ELF-1 (cell line): ENCODE data around the gene CYP11A1.
A peak's percentile ranks its signal among the peaks of the same experiment; 100 is the strongest.
"Not testable (repeated sequence)": the region's sequence is repeated elsewhere in the genome, so short reads cannot be mapped to it uniquely, and the experiment has no call there.

Experiments used
- DNase-seq: peaks from one replicate; pipeline ENCODE4 v3.0.0-alpha.2; 2016; ENCODE audit warnings: low read depth, low spot score

The CYP11A1 gene

DNA sequence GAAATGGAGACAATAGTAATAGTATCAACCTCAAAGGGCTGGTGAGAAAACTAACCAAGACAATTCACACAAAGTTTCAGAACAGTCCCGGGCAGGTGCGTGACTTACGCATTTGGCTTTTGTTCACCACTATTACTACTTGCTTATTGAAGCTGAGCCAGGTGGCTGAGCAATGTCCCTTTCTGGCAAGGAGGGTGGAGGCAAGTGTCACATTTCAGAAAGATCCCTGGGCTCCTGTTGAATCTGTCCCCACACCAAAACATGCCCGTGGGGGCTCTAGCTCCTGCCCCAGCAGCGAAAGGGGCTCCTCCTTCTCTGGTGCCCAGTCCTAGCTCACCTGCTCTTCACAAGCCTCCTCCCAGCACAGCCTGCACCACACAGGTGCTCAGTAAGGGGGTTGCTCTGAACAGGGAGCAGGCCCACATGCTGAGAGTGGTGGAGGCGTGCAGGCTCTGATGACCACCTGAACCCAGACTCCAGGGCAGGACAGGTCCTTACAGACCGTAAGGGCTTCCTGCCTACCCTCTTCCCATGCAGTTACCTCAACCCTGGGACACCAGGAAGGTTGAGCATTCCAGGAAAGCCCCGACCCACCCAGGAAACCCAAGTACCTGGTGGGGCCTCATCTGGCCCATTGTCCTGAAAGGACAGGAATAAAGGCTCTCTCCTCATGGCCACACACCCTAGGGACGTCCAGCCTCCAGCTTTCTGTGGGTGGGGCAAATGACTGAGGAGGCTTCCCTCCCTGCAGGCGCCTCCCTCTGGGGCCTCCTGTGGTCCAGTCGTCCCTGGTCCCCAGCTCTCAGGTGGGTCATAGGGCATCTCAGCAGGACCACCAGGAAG lies 33.7 kb upstream of the CYP11A1 start:
- no peak for DNase-seq

DNA sequence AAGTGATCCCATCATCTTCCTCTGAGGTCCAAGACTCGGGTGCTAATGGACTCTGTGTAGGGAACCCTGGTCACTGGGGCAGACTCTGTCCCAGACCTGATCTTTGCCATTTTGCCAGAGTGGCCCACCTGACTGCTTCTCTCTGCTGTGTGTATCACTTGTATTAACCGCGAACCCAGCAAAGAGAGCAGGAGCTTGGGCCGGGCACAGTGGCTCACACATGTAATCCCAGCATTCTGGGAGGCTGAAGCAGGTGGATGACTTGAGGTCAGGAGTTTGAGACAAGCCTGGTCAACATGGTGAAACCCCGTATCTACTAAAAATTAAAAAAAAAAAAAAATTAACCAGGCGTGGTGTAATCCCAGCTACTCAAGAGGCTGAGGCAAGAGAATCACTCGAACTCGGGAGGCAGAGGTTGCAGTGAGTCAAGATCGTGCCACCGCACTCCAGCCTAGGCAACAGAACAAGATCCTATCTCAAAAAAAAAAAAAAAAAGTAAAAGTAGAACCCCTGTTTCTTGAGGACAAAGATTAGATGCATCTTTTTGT lies 32.9 kb upstream of the CYP11A1 start:
- no peak for DNase-seq

DNA sequence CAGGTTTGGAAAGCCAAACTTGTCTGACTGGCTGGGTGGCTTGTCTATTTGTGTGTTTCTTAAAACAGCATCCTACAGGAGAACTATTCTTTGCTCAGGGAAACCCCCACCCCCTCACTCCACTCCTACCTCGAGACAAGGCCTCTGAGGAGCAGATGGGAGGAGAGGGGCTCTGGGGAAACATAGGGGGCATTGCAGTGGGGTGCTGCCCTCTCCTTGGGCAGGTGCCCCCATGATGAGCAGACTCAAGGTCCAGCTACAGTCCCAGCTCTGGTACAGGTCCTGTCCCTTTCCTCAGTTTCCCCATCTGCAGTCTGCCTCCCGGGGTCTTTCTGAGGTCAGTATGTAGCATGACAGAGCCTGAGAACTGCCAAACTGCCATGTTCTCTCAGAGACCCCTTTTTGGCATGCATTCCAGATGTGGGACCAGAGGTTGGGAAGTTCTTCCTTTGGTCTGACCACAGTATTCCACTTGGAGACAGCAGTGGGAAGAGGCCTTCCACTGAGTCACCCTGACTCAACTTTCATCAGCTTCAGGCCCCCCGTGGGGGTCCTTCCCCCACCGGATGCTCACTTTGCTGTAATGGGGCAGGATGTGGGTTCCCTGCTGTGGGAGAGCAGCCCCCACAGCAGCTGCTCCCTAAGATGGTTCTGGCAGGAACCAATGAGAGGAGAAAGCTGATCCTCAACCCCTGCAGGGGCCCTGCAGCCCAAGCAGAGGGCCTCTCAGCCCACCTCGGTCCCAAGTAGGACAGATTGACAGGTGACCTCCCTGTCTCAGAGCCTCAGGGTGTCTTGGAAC lies 32.3 kb upstream of the CYP11A1 start:
- DNase-seq, result no peak

DNA sequence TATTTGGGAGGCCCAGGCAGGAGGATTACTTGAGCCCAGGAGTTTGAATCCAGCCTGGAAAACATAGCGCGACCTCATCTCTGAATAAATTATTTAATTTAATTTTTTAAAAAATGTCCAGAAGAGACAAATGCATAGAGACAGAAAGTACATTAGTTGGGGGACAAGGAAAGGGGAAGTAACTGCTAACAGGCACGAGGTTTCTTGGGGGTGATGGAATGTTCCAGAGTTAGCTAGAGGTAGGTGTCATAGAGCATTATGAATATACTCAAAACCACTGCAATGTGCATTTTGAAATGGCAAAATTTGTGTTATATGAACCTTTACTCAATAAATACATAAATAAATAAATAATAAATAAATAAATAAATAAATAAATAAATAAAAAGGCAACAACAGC lies 31.7 kb upstream of the CYP11A1 start:
- no peak for DNase-seq

DNA sequence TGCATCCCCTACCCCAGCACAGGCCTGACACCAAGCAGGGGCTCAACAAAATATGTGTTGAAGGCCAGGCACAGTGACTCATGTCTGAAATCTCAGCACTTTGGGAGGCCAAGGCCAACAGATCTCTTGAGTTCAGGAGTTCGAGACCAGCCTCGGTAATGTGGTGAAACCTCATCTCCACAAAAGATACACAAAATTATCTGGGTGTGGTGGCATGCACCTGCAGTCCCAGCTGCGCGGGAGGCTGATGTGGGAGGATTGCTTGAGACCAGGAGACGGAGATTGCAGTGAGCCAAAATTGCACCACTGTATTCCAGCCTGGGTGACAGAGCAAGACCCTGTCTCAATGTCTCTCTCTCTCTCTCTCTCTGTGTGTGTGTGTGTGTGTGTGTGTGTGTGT lies 30.7 kb upstream of the CYP11A1 start:
- DNase-seq, result no peak

DNA sequence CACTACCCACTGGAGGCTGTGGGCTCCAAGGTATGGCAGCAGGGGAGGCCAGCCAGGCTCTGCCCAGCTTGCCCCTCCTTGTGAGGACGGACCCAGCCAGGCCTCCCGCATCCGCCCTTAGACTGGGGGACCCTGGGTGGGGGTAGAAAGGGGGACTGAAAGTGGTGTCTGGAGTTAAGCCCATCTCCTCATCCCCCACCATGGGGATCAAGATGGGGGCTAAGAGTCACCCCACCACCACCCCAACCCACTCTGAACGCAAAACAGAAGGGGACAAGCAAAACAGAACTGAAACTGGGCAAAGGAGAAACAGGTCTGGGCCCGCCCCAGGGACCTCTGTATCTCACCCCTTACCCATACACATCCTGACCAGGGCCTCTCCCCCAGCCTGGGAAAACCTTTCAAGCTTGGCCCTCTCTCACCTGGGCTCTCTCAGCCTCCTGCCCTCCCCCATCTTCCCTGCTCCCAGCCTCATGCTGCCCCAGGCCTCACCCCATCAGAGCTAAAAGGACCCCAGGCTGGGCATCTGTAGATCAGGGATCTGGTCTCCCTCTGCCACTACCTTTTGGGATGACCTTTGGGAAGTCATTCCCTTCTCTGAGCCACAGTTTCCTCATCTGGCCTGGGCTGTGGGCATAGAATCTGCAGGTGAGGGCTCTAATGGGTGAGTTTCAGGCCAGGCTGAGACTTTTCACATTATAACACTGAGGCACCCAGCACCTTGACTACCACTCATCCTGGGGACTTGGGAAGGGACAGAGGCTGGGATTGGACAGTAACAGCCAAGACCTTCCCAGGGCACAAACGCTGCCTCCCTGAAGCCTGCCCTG lies 30.0 kb upstream of the CYP11A1 start:
- no peak for DNase-seq

DNA sequence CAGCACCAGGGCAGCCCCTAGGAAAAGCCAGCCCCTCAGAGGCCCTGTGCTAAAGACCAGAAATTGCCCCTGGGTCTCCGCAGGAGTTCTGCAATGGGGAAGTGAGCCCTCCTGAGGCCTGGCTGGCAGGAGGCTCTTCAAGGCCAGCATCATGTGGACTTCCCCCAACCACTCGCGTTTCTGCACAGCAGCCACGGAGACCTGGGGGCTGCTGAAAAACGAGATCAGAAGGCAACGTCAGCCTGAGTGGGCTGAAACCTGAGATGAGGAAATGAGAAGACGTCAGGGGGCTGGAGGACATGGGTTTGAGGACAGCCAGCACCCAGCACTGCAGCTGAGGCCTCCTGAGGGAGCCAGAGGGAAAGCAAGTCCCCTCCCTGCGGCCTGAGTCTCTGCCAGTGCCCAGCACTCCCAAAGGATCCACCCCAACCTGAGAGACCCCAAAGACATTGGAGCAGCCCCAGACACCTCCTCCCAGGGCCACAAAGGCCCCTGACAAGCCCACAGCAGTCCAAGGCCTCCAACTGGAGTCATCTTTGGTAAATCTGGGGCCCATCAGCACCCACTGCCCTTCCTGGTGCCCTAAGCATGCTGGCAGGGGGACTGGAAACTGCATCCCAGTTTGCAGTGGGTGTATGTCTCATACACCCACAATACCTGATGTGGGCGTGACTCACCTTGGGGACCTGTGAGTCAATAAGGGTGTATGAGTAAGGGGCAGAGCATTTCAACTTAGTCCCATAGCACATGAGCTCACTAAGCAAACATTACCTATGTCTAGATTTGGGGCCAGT lies 29.2 kb upstream of the CYP11A1 start:
- no peak for DNase-seq

DNA sequence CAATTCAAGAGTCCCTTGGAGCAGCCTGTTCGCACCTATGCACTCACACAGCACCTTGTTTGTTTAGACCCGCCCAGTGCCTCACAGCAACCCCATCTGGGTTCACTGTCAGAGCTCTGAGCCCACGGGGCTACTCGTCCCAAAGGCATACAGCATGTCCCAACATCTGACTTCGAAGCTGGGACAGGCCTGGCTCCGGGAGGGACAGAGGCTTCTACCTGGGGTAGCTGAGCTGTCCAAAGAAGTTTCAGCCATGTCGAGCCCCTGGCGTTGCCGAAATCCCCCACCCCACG lies 28.6 kb upstream of the CYP11A1 start:
- DNase-seq, result no peak

DNA sequence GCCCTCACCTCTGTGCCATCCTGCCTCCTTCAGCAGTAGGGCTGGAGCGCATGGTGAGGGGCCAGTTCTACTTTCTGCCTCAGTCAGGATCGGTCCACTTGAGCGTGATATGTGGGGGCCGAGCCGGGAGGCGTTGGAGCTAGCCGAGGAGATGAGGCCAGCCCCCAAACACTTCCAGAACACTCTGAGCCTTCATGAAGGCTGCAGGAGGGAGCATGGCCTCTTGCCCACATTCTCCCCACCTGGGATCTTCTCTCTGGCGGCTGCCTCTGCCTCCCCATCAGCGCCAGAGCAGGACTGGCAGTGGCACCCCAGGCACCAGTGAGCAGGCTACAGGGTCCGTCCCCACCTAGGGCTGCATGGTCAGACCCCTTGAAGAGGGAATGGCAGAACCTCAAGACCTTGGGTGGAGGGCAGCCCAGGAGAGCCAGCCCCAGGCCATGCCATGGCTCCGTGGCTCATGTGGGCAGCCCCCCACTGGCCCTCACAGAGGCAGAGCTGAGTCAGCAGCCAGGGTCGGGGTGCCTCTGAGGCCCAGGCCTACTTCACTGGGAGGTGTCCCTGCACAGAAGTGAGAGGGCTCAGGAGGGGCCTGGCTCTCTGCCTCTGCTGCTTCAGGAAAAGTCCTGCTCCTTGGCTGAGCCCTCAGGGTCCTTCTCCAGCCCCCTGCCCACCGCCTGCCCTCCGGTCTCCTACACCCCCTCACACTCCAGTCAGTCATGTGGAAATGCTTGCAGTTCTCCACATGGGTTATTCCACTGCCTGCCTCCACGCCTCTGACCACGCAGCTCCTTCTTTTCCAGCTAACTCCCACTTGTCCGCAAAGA lies 28.1 kb upstream of the CYP11A1 start:
- DNase-seq, result no peak

DNA sequence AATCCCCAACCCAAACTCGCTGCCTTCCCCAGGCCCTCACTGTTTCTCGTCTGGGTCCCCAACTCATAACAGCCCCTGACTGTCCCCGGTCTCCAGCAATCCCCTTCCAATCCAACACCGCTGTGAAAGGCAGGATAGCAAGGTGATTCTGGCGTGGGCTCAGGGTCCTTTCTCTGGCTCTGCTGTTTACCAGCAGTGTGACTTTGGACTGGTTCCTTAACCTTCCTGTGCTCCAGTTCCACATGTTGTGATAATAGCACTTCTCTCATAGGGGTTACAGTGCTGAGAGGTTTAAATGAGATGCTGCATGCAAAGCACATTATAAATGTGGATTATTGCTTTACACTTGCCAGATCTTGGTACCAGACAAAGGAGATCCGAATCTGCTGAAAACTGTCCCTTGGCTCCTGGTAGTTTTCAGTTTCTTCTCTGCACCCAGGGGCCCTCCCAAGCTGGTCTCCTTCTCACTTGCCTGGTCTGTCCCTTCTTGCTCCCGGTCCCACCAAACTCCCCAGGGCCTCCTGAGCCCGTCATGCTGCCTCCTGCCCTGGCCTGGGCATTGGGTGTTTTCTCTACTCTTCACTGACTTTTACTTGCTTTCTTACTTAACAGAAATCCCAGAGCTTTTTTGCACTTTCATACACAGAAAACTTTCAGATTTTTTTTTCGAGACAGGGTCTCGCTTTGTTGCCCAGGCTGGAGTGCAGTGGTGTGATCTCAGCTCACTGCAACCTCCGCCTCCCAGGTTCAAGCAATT lies 26.8 kb upstream of the CYP11A1 start:
- no peak for DNase-seq

DNA sequence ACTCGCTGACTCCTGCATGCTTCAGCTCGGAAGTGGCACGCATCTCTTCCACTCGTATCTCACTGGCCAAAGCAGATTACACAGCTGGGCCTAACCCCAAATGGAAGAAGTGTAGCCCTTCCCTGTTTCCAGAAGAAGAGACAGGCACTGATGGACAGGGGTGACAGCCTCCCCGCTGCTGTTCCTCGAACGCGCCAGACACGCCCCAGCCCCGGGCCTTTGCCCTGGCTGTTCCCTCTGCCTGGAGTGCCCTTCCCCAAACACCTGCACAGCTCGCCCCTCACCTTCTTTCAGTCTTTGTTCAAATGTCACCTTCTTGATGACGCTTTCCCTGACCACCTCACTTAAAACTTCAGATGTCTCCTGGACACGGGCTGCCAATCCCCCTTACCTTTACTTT lies 26.0 kb upstream of the CYP11A1 start:
- no peak for DNase-seq

DNA sequence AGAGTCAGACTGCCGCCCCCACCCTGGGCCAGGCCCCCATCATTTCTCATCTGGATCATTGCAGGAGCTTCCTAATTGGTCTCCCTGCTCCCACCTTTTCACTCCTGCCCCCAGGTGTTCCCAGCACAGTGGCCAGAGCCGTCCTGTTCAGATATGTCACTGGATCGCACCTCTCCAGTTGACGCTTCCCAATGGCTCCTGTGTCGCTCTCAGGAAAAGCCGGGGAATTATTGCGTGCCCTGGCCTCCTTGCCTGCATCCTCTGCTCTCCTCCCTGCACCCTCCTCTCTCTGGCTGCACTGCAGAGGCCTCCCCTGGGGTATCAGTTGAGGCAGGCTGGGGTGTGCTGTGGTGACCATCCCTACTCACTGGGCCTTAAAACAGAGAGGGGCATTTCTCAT lies 25.5 kb upstream of the CYP11A1 start:
- no peak for DNase-seq

DNA sequence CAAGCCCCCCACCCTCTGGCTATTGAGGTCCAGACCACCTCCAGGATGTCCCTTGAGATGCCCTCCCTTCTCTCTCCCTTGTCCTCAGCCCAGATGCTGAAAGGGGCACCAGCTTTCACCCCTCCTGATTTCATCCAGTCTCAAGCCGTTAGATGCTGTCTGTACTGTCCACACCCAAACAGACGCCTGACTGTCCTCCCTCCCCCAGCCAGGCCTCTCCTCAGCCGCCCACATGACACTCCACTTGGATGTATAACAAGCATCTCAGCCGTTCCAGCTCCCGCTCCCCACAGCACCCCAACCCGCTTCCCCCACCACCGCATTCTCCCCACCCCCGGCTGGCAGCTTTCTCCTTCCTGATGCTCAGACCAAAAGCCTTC lies 25.0 kb upstream of the CYP11A1 start:
- DNase-seq, result no peak

DNA sequence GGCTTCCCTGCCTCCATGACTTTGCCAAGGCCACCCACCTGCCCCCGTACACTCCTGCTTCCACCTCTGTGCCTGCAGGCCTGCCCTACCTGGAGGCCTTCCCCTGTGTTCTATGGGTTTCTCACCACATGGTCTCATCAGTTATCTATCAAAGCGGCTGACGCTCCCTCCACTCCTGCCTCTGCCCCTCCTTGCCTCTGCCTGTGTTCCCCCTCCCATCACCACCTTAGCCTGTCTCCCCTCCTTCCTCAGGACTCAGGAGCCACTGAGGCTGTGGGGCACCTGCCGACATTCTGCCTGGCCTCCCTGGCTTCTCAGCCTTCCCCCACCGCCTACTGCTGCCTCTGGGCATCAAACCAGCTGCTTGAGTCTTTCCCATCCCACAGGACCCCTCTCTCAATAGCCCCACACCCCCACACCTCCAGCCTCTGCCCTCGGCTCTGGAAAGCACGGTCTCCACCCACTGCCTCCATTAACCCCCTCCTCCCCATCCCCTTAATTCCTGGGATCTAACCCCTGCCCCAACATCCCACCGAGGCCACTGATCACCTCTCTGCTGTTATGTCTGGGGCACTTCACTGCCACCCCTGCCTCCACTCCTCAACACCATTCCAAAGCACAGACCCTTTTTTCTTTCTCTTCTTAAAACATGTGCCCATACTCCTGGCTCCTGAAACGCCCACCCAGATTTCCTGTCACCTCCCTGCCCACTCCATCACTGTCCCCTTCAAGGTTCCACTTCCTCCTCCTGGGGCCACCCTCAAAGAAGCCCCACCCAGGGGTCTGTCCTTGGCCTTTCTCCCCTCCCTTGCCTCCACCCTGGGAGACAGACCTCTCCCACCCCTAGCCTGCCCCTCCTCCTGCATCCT lies 24.4 kb upstream of the CYP11A1 start:
- no peak for DNase-seq

DNA sequence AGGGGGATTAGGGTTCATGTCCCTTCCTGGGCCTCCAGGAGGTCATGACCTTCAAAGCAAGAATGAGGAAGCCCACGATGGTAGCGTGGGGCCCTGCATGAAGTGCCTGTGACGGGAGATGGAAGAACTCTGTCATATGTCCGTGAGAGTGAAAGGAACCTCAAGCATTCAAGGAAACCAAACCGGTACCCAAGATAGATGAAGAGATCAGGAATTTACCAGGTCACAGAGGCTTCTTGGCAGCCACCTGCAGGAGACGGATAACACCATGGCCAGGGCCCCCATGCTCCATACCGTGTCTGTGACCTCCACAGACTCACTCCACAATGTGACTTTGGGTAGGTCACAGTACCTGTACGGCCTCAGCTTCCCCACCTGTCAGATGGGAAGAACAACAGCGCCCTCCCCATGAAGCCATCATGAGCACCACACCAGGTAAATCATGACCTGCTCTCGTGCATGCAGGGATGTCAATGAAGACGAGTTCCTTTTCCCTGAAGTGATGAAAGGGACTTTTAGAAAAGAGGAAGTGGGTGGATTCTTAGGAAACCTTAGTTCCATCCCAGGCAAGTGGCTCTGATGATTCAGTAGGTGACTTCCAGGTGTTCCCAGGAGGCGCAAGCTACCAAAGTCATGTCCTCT lies 23.3 kb upstream of the CYP11A1 start:
- DNase-seq, result no peak

DNA sequence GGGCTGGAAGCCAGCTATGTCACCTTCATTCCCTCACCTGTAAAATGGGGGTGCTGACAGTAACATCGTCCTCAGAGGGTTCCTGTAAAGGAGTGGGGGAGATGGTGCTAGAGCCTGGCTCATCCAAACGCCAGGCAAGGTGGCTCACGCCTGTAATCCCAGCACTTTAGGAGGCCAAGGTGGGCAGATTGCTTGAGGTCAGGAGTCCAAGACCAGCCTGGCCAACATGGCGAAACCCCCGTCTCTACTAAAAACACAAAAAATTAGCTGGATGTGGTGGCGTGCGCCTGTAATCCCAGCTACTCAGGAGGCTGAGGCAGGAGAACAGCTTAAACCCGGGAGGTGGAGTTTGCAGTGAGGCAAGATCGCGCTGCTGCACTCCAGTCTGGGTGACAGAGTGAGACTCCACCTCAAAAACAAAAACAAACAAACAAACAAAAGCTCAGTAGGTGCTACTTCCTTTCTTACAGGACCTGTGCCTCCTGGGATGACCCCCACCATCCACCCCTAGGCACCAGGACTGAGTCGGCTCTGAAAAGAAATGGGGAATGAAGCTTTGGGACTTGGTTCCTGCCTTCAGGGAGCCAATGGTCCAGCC lies 22.7 kb upstream of the CYP11A1 start:
- not testable (repeated sequence) for DNase-seq

DNA sequence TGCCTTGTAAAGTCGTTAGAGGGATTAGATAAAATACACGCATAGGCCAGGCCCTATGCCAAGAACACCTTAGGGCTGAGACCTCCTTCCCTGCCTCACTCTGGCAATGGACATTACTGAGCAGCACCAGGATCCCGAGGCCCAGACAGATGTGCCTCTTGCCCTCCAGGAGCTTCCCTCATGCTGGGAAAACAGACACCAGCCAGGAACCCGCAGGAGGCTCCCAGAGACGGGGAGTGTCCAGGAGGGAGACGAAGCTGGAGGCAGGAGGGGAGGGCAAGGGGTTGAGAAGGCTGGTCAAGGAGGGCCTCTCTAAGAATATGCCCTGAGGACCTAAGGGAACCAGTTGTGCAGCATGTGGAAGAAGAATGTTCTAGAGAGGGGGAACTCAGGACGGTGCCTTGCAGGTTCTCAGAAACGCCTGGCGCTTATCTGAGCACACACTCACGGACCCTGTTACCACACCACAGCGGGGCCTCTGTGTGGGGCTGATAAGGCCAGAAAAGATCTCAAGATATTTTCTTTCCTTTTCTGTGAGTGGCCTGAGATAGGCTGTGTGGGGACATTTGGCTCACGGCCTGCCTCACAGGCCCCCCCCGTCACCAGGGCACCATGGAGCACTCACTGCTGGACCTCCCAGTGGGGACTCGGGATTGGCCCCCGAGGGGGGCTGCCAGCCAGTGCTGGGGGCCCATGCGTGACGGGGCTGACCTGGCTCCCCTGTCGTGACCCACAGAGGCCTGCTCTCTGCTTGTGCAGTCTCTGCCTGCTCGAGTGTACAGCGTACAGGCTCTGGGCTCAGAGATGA lies 22.0 kb upstream of the CYP11A1 start:
- peak; percentile 84 for DNase-seq
